H1 (cell line): ENCODE measurements around the gene WDR64. TPM values are rescaled to one million over a fixed set of nuclear protein-coding genes. Genes with fewer than 3 reads are reported as not detected.

Experiments used
- EP300 ChIP-seq, 2 experiments: IDR thresholded peaks; 1 replicate in 1 of 2; 2 replicates in 1 of 2; pipeline ENCODE4 v1.6.1; 2011 to 2012; ENCODE audit warnings: low read depth in 2 of 2, low read length in 2 of 2, mild to moderate bottlenecking in 2 of 2, borderline replicate concordance in 1 of 2, inconsistent platforms in 1 of 2, moderate library complexity in 1 of 2
- KDM4A ChIP-seq: IDR thresholded peaks from one replicate; pipeline ENCODE4 v1.7.1; 2012; ENCODE audit warnings: low read depth, mild to moderate bottlenecking, moderate library complexity, low read length, inconsistent platforms; ENCODE audit not compliant: severe bottlenecking
- polyA plus RNA-seq, 7 experiments: library from polyadenylated mRNA; depleted of rRNA in 3 of 7; stranded (reverse) in 5 of 7; unstranded in 2 of 7; fragments of >200 nt in 5 of 7; fragments of 200-250 nt in 2 of 7; gene quantifications; 1 replicate in 5 of 7; 2 replicates in 1 of 7; 4 replicates in 1 of 7; pipeline versions ENCODE4 v1.2.1 to v1.2.3, GENCODE V29; 2011 to 2013; ENCODE audit warnings: missing spikeins in 2 of 7, mixed read lengths in 2 of 7
- total RNA-seq: library from RNA; stranded (reverse); fragmentation: NEBNext Ultra II Directional; extraction: Animal tissue kit (Norgen Biotek cat#: 25700); gene quantifications from 2 replicates; pipeline ENCODE4 v1.2.1, GENCODE V29; 2021

WDR64 gene
- total and polyA plus RNA-seq, 2 of the 8 experiments (the other 6 are each of a cell fraction or from before 2014, with no cell fraction given), result 0.02 TPM; not detected in 1

GRCh38 chr1:241706257-241706656, 54.2 kb downstream of the WDR64 start (continued):
- no peak for TF ChIP-seq EP300 (IDR thresholded peaks at IDR 0.05; ENCODE audit: borderline replicate concordance in 1 of 2, low read depth in 2 of 2, low read length in 2 of 2)
- TF ChIP-seq KDM4A, result no peak
